Activated CD4-positive, alpha-beta T cell treated with anti-CD3 and anti-CD28 coated beads, Interleukin-2, amount 10 ng/mL, durations not matched to agents 24 days and 14 days (primary cell): ENCODE measurements around the gene RYK. TPM values are rescaled to one million over a fixed set of nuclear protein-coding genes. Genes with fewer than 3 reads are reported as not detected.

Experiments used
- DNase-seq: peaks from one replicate; pipeline ENCODE4 v3.0.0; 2022
- H3K27ac Mint-ChIP-seq: one replicate; pipeline ENCODE4 v1.8.0; 2022; ENCODE audit warnings: mild to moderate bottlenecking, mixed read lengths
- H3K27me3 Mint-ChIP-seq: one replicate; pipeline ENCODE4 v1.8.0; 2022; ENCODE audit warnings: mixed read lengths
- H3K36me3 Mint-ChIP-seq: one replicate; pipeline ENCODE4 v1.8.0; 2022; ENCODE audit warnings: low read depth, mild to moderate bottlenecking, mixed read lengths
- H3K4me1 Mint-ChIP-seq: one replicate; pipeline ENCODE4 v1.8.0; 2021; ENCODE audit warnings: mixed read lengths
- H3K4me3 Mint-ChIP-seq: one replicate; pipeline ENCODE4 v1.8.0; 2022; ENCODE audit warnings: mild to moderate bottlenecking, moderate library complexity, mixed read lengths
- H3K9me3 Mint-ChIP-seq: one replicate; pipeline ENCODE4 v1.8.0; 2021; ENCODE audit warnings: mixed read lengths
- intact Hi-C: fragments of 100-400 bp; cut with micrococcal nuclease; formaldehyde crosslinking; loops from one replicate; pipeline ENCODE4 v1.15.1; 2023
- total RNA-seq: library from RNA; stranded (reverse); gene quantifications from 2 replicates; pipeline ENCODE4 v1.2.3, GENCODE V29; 2022

The RYK gene
- total RNA-seq, 1 donor from 2014 or later, result 17.2 TPM

GRCh38 chr3:134194247-134194646 lies 56.4 kb downstream of the RYK start:
- H3K27ac Mint-ChIP-seq, result no peak overlapping the region
- no peaks in the 10 kb centered on the region for H3K27me3 Mint-ChIP-seq
- no peaks in the 10 kb centered on the region for H3K4me1 Mint-ChIP-seq
- no peaks in the 10 kb centered on the region for H3K9me3 Mint-ChIP-seq
- no peak overlapping the region for H3K4me3 Mint-ChIP-seq
- no peaks in the 10 kb centered on the region for H3K36me3 Mint-ChIP-seq
- intact Hi-C loops, result loop anchor here (10.0 kb wide), 1 partner anchor 269 kb away; no protein-coding TSS in a partner anchor
- no peak for DNase-seq

- Mint-ChIP-seq H3K4me3 (no peak overlapping the region), H3K9me3 (no peaks in the 10 kb centered on the region), H3K27me3 (no peaks in the 10 kb centered on the region), H3K4me1 (no peaks in the 10 kb centered on the region), H3K27ac (no peak overlapping the region), H3K36me3 (peaks cover 3% of the 10 kb centered on the region)
- intact Hi-C loops, result loop anchor here (10.0 kb wide), 1 partner anchor 265 kb away; no protein-coding TSS in a partner anchor
- no peak for DNase-seq
These were observed 60.4 kb downstream of the RYK start for GRCh38 chr3:134190250-134190649.

- Mint-ChIP-seq H3K27me3 (no peaks in the 10 kb centered on the region), H3K27ac (no peak overlapping the region), H3K36me3 (peaks cover 3% of the 10 kb centered on the region), H3K4me3 (no peak overlapping the region), H3K4me1 (no peaks in the 10 kb centered on the region), H3K9me3 (no peaks in the 10 kb centered on the region)
- intact Hi-C loops, result loop anchor here (10.0 kb wide), 1 partner anchor 265 kb away; no protein-coding TSS in a partner anchor
- no peak for DNase-seq
These were observed 60.8 kb downstream of the RYK start for GRCh38 chr3:134189849-134190248.

GRCh38 chr3:134186391-134186790 lies 64.3 kb downstream of the RYK start:
- Mint-ChIP-seq H3K36me3 (peaks cover 3% of the 10 kb centered on the region), H3K27ac (no peak overlapping the region), H3K9me3 (no peaks in the 10 kb centered on the region), H3K4me1 (no peaks in the 10 kb centered on the region), H3K4me3 (no peak overlapping the region), H3K27me3 (no peaks in the 10 kb centered on the region)
- intact Hi-C loops, result no loop called here
- DNase-seq, result no peak

- Mint-ChIP-seq H3K4me1 (no peaks in the 10 kb centered on the region), H3K9me3 (no peaks in the 10 kb centered on the region), H3K27me3 (no peaks in the 10 kb centered on the region), H3K4me3 (no peak overlapping the region), H3K27ac (no peak overlapping the region), H3K36me3 (no peaks in the 10 kb centered on the region)
- no peak for DNase-seq
- intact Hi-C loops, result no loop called here
These were observed 69.9 kb downstream of the RYK start for GRCh38 chr3:134180761-134181160.

- intact Hi-C loops, result no loop called here
- H3K27me3 Mint-ChIP-seq, result no peaks in the 10 kb centered on the region
- no peaks in the 10 kb centered on the region for H3K36me3 Mint-ChIP-seq
- H3K27ac Mint-ChIP-seq, result no peak overlapping the region
- H3K9me3 Mint-ChIP-seq, result no peaks in the 10 kb centered on the region
- no peaks in the 10 kb centered on the region for H3K4me1 Mint-ChIP-seq
- no peak overlapping the region for H3K4me3 Mint-ChIP-seq
- no peak for DNase-seq
These were observed 71.2 kb downstream of the RYK start for GRCh38 chr3:134179508-134179907.

GRCh38 chr3:134163096-134163495 lies 87.6 kb downstream of the RYK start:
- no peaks in the 10 kb centered on the region for H3K9me3 Mint-ChIP-seq
- H3K4me1 Mint-ChIP-seq, result no peaks in the 10 kb centered on the region
- no peak for DNase-seq
- no peaks in the 10 kb centered on the region for H3K27me3 Mint-ChIP-seq
- H3K4me3 Mint-ChIP-seq, result no peak overlapping the region
- no peaks in the 10 kb centered on the region for H3K36me3 Mint-ChIP-seq
- no peak overlapping the region for H3K27ac Mint-ChIP-seq
- intact Hi-C loops, result no loop called here

GRCh38 chr3:134161898-134162615 lies 88.6 kb downstream of the RYK start:
- Mint-ChIP-seq H3K27me3 (no peaks in the 10 kb centered on the region), H3K36me3 (no peaks in the 10 kb centered on the region), H3K27ac (no peak overlapping the region), H3K9me3 (no peaks in the 10 kb centered on the region), H3K4me1 (no peaks in the 10 kb centered on the region), H3K4me3 (no peak overlapping the region)
- DNase-seq, result no peak
- intact Hi-C loops, result no loop called here

GRCh38 chr3:134155446-134155845 lies 95.2 kb downstream of the RYK start:
- DNase-seq, result no peak
- H3K27ac Mint-ChIP-seq, result no peak overlapping the region
- intact Hi-C loops, result no loop called here
- peaks cover 3% of the 10 kb centered on the region for H3K36me3 Mint-ChIP-seq
- no peaks in the 10 kb centered on the region for H3K4me1 Mint-ChIP-seq
- H3K27me3 Mint-ChIP-seq, result no peaks in the 10 kb centered on the region
- no peaks in the 10 kb centered on the region for H3K9me3 Mint-ChIP-seq
- no peak overlapping the region for H3K4me3 Mint-ChIP-seq

- Mint-ChIP-seq H3K27ac (no peak overlapping the region), H3K4me3 (no peak overlapping the region), H3K27me3 (no peaks in the 10 kb centered on the region), H3K36me3 (peaks cover 3% of the 10 kb centered on the region), H3K9me3 (no peaks in the 10 kb centered on the region), H3K4me1 (no peaks in the 10 kb centered on the region)
- intact Hi-C loops, result no loop called here
- DNase-seq, result no peak
These were observed 96.9 kb downstream of the RYK start for GRCh38 chr3:134153761-134154160.

- Mint-ChIP-seq H3K4me1 (no peaks in the 10 kb centered on the region), H3K4me3 (no peak overlapping the region), H3K27me3 (no peaks in the 10 kb centered on the region), H3K9me3 (no peaks in the 10 kb centered on the region), H3K36me3 (peaks cover 3% of the 10 kb centered on the region), H3K27ac (no peak overlapping the region)
- intact Hi-C loops, result no loop called here
- DNase-seq, result no peak
These were observed 100.2 kb downstream of the RYK start for GRCh38 chr3:134150476-134150875.

GRCh38 chr3:134149286-134149685 lies 101.4 kb downstream of the RYK start:
- H3K36me3 Mint-ChIP-seq, result peaks cover 3% of the 10 kb centered on the region

GRCh38 chr3:134148534-134148933 lies 102.1 kb downstream of the RYK start:
- no peaks in the 10 kb centered on the region for H3K9me3 Mint-ChIP-seq
- H3K36me3 Mint-ChIP-seq, result peaks cover under 1% of the 10 kb centered on the region
- H3K4me3 Mint-ChIP-seq, result no peak overlapping the region
- H3K27me3 Mint-ChIP-seq, result no peaks in the 10 kb centered on the region
- no peak for DNase-seq
- intact Hi-C loops, result no loop called here
- H3K27ac Mint-ChIP-seq, result no peak overlapping the region
- H3K4me1 Mint-ChIP-seq, result no peaks in the 10 kb centered on the region

More at GRCh38 chr3:134149286-134149685, 101.4 kb downstream of the RYK start:
- intact Hi-C loops, result no loop called here
- H3K27ac Mint-ChIP-seq, result no peak overlapping the region
- no peak for DNase-seq
- no peak overlapping the region for H3K4me3 Mint-ChIP-seq
- no peaks in the 10 kb centered on the region for H3K27me3 Mint-ChIP-seq
- no peaks in the 10 kb centered on the region for H3K4me1 Mint-ChIP-seq
- no peaks in the 10 kb centered on the region for H3K9me3 Mint-ChIP-seq

GRCh38 chr3:134147411-134147810 lies 103.2 kb downstream of the RYK start:
- no peak for DNase-seq
- no peak overlapping the region for H3K4me3 Mint-ChIP-seq
- intact Hi-C loops, result no loop called here
- no peaks in the 10 kb centered on the region for H3K9me3 Mint-ChIP-seq
- no peaks in the 10 kb centered on the region for H3K4me1 Mint-ChIP-seq
- H3K27me3 Mint-ChIP-seq, result no peaks in the 10 kb centered on the region
- no peak overlapping the region for H3K27ac Mint-ChIP-seq
- no peaks in the 10 kb centered on the region for H3K36me3 Mint-ChIP-seq

- Mint-ChIP-seq H3K4me1 (no peaks in the 10 kb centered on the region), H3K4me3 (no peak overlapping the region), H3K27ac (no peak overlapping the region), H3K27me3 (no peaks in the 10 kb centered on the region), H3K36me3 (no peaks in the 10 kb centered on the region), H3K9me3 (no peaks in the 10 kb centered on the region)
- no peak for DNase-seq
- intact Hi-C loops, result no loop called here
These were observed 104.0 kb downstream of the RYK start for GRCh38 chr3:134146666-134147065.
